IMR-90 (cell line): ENCODE measurements around the gene ASIC2. TPM values are rescaled to one million over a fixed set of nuclear protein-coding genes. Genes with fewer than 3 reads are reported as not detected.

Experiments used
- ATAC-seq: fragments of 200-7000 bp; cut with Tn5 transposase; 2 replicates; pipeline ENCODE4 v1.9.1; 2020; ENCODE audit warnings: low read depth, mild to moderate bottlenecking, moderate library complexity
- BruUV-seq: library from RNA; stranded (reverse); fragments of 400-500 nt; replicated peaks from 2 replicates; lab custom pipeline; 2021; lab: Mats Ljungman, UMichigan
- CTCF ChIA-PET: fragments of 300-600 bp; formaldehyde crosslinking; extraction: SDS; loops from one replicate; lab custom pipeline; 2021; ENCODE audit warnings: antibody characterized with exemption; lab: Yijun Ruan, JAX
- POLR2A ChIA-PET: fragments of 300-600 bp; sonication (Branson Sonifier 250); formaldehyde crosslinking; loops from one replicate; lab custom pipeline; 2022; ENCODE audit warnings: antibody characterized with exemption; ENCODE audit not compliant: unreplicated experiment; lab: Charles Lee
- DNase-seq: peaks from one replicate; pipeline ENCODE4 v3.0.0; 2013
- H2AFZ ChIP-seq: replicated peaks from 2 replicates; pipeline ENCODE3; 2013; ENCODE audit warnings: low read length, mild to moderate bottlenecking; ENCODE audit not compliant: poor library complexity
- H2AK5ac ChIP-seq: 2 replicates; pipeline ENCODE4 v1.6.1; 2013; ENCODE audit warnings: low read depth, low read length, inconsistent platforms
- H2AK9ac ChIP-seq: replicated peaks from 2 replicates; pipeline ENCODE3; 2013; ENCODE audit warnings: mild to moderate bottlenecking, low read depth, low read length, moderate library complexity; ENCODE audit not compliant: poor library complexity
- H2BK120ac ChIP-seq: 2 replicates; pipeline ENCODE4 v1.6.1; 2013; ENCODE audit warnings: low read depth, low read length, inconsistent platforms
- H2BK15ac ChIP-seq: 3 replicates; pipeline ENCODE4 v1.6.1; 2013; ENCODE audit warnings: low read depth, low read length, inconsistent platforms
- H2BK20ac ChIP-seq: 2 replicates; pipeline ENCODE4 v1.6.1; 2013; ENCODE audit warnings: low read depth, mild to moderate bottlenecking, inconsistent platforms, low read length, moderate library complexity
- H2BK5ac ChIP-seq: 2 replicates; pipeline ENCODE4 v1.6.1; 2013; ENCODE audit warnings: mild to moderate bottlenecking, low read depth, low read length, inconsistent platforms; ENCODE audit not compliant: poor library complexity, severe bottlenecking
- H3K14ac ChIP-seq: replicated peaks from 2 replicates; pipeline ENCODE4 v1.6.1; 2013; ENCODE audit warnings: low read depth, low read length, inconsistent platforms
- H3K18ac ChIP-seq: 2 replicates; pipeline ENCODE4 v1.6.1; 2013; ENCODE audit warnings: low read depth, low read length, control low read depth
- H3K23ac ChIP-seq: 2 replicates; pipeline ENCODE4 v1.6.1; 2013; ENCODE audit warnings: low read depth, low read length, inconsistent platforms
- H3K27ac ChIP-seq: 2 replicates; pipeline ENCODE4 v1.5.1; 2013; ENCODE audit warnings: mild to moderate bottlenecking, control low read depth, low read length; ENCODE audit not compliant: insufficient read depth
- H3K27me3 ChIP-seq: 2 replicates; pipeline ENCODE4 v1.6.1; 2013; ENCODE audit warnings: low read length; ENCODE audit not compliant: control insufficient read depth, insufficient read depth
- H3K36me3 ChIP-seq: 2 replicates; pipeline ENCODE4 v1.6.1; 2013; ENCODE audit warnings: low read length, mixed read lengths; ENCODE audit not compliant: control insufficient read depth, insufficient read depth
- H3K4ac ChIP-seq: 2 replicates; pipeline ENCODE4 v1.6.1; 2013; ENCODE audit warnings: low read depth, low read length, inconsistent platforms
- H3K4me1 ChIP-seq: 2 replicates; pipeline ENCODE4 v1.6.1; 2013; ENCODE audit warnings: low read length, mixed read lengths; ENCODE audit not compliant: control insufficient read depth, insufficient read depth
- H3K4me2 ChIP-seq: 2 replicates; pipeline ENCODE4 v1.6.1; 2013; ENCODE audit warnings: low read depth, mild to moderate bottlenecking, control low read depth, low read length, moderate library complexity
- H3K4me3 ChIP-seq: 2 replicates; pipeline ENCODE4 v1.5.1; 2013; ENCODE audit warnings: low read depth, mild to moderate bottlenecking, control low read depth, low read length, moderate library complexity; ENCODE audit not compliant: insufficient read depth
- H3K56ac ChIP-seq: 2 replicates; pipeline ENCODE4 v1.6.1; 2013; ENCODE audit warnings: low read length, inconsistent platforms; ENCODE audit not compliant: insufficient read depth; ENCODE audit errors: extremely low read depth
- H3K79me1 ChIP-seq, 2 experiments: 2 replicates each; pipeline ENCODE4 v1.6.1; 2013; ENCODE audit warnings: low read length in 2 of 2, inconsistent platforms in 1 of 2, low read depth in 1 of 2
- H3K9ac ChIP-seq: 2 replicates; pipeline ENCODE4 v1.6.1; 2013; ENCODE audit warnings: low read depth, low read length, control low read depth
- H3K9me1 ChIP-seq: 2 replicates; pipeline ENCODE4 v1.6.1; 2013; ENCODE audit warnings: low read length, inconsistent platforms; ENCODE audit not compliant: insufficient read depth
- H3K9me3 ChIP-seq: 2 replicates; pipeline ENCODE4 v1.6.1; 2013; ENCODE audit warnings: low read length; ENCODE audit not compliant: control insufficient read depth, insufficient read depth
- H4K20me1 ChIP-seq: 2 replicates; pipeline ENCODE4 v1.6.1; 2013; ENCODE audit warnings: low read length, inconsistent platforms; ENCODE audit not compliant: insufficient read depth
- H4K5ac ChIP-seq: 2 replicates; pipeline ENCODE4 v1.6.1; 2013; ENCODE audit warnings: mild to moderate bottlenecking, low read depth, low read length, control low read depth
- H4K8ac ChIP-seq, 2 experiments: 2 replicates each; pipeline ENCODE4 v1.6.1; 2013; ENCODE audit warnings: low read depth in 2 of 2, low read length in 2 of 2, control low read depth in 1 of 2, inconsistent platforms in 1 of 2
- H4K91ac ChIP-seq: 2 replicates; pipeline ENCODE4 v1.6.1; 2013; ENCODE audit warnings: low read depth, low read length, inconsistent platforms; ENCODE audit not compliant: insufficient read depth
- BHLHE40 ChIP-seq: fragments of 150-350 bp; IDR thresholded peaks from 2 replicates; pipeline ENCODE4 v1.6.1; 2016; ENCODE audit warnings: mild to moderate bottlenecking, low read depth, low read length
- CEBPB ChIP-seq: IDR thresholded peaks from 2 replicates; pipeline ENCODE4 v1.6.1; 2012; ENCODE audit warnings: low read depth, low read length, improper control_type of control experiment
- CHD1 ChIP-seq: IDR thresholded peaks from 2 replicates; pipeline ENCODE4 v1.6.1; 2012; ENCODE audit warnings: low read depth, low read length, improper control_type of control experiment
- FOS ChIP-seq: fragments of 150-350 bp; IDR thresholded peaks from 2 replicates; pipeline ENCODE4 v1.6.1; 2016; ENCODE audit warnings: low read depth, low read length
- MAFK ChIP-seq: IDR thresholded peaks from 2 replicates; pipeline ENCODE4 v1.6.1; 2012; ENCODE audit warnings: low read depth, low read length, improper control_type of control experiment
- MAZ ChIP-seq: IDR thresholded peaks from 2 replicates; pipeline ENCODE4 v1.6.1; 2012; ENCODE audit warnings: low read depth, mild to moderate bottlenecking, low read length, improper control_type of control experiment, moderate library complexity, borderline replicate concordance
- MXI1 ChIP-seq: IDR thresholded peaks from 2 replicates; pipeline ENCODE4 v1.6.1; 2012; ENCODE audit warnings: low read depth, mild to moderate bottlenecking, low read length, moderate library complexity, borderline replicate concordance
- NFE2L2 ChIP-seq: fragments of 150-350 bp; IDR thresholded peaks from 2 replicates; pipeline ENCODE4 v1.6.1; 2016; ENCODE audit warnings: low read depth, mild to moderate bottlenecking, low read length
- POLR2A ChIP-seq: IDR thresholded peaks from 2 replicates; pipeline ENCODE4 v1.6.1; 2012; ENCODE audit warnings: mild to moderate bottlenecking, low read depth, low read length
- RCOR1 ChIP-seq: IDR thresholded peaks from 2 replicates; pipeline ENCODE4 v1.6.1; 2012; ENCODE audit warnings: mild to moderate bottlenecking, low read length, improper control_type of control experiment; ENCODE audit not compliant: insufficient replicate concordance
- RFX5 ChIP-seq: IDR thresholded peaks from 2 replicates; pipeline ENCODE4 v1.8.0; 2012; ENCODE audit warnings: low read depth, mild to moderate bottlenecking, low read length, moderate library complexity
- SMC3 ChIP-seq: fragments of 150-350 bp; IDR thresholded peaks from 2 replicates; pipeline ENCODE4 v1.6.1; 2016; ENCODE audit warnings: low read depth, mild to moderate bottlenecking, antibody characterized with exemption, low read length, moderate library complexity
- WGBS, 2 experiments: methylation state at CpG; one replicate each; pipeline versions ENCODE4 v1.1.5 to v1.1.7; 2013; ENCODE audit warnings: missing lambda C conversion rate in 2 of 2; ENCODE audit not compliant: insufficient read length in 1 of 2; ENCODE audit errors: extremely low coverage in 2 of 2; 5-methylcytosine and 5-hydroxymethylcytosine counted together
- dilution Hi-C: fragments of 300-500 bp; cut with HindIII; formaldehyde crosslinking; loops from one replicate; pipeline ENCODE4 v1.14.3; 2018; ENCODE audit warnings: low sequenced_read_pairs; ENCODE audit not compliant: unreplicated experiment
- in situ Hi-C: fragments of 300-500 bp; cut with MboI; formaldehyde crosslinking; loops from 3 replicates; pipeline ENCODE4 v1.14.3; 2019; ENCODE audit warnings: low sequenced_read_pairs, inconsistent platforms, mixed read lengths
- intact Hi-C: fragments of 100-400 bp; cut with micrococcal nuclease; formaldehyde crosslinking; loops from 2 replicates; pipeline ENCODE4 v1.10.0; 2022
- polyA plus RNA-seq, 3 experiments: library from polyadenylated mRNA; depleted of rRNA; stranded (reverse); fragments of >200 nt; gene quantifications; 2 replicates each; pipeline ENCODE4 v1.2.3, GENCODE V29; 2012; ENCODE audit warnings: low replicate concordance in 1 of 3
- total RNA-seq: library from RNA; depleted of rRNA; stranded (reverse); fragments of >200 nt; gene quantifications from 2 replicates; pipeline ENCODE4 v1.2.3, GENCODE V29; 2012
- TF ChIP-seq, protein P1 (sequence below): fragments of 150-350 bp; IDR thresholded peaks from 2 replicates; pipeline ENCODE4 v1.6.1; 2017; ENCODE audit warnings: mild to moderate bottlenecking, antibody characterized with exemption, low read length, low read depth
- TF ChIP-seq, protein P2 (sequence below): fragments of 150-350 bp; IDR thresholded peaks from 2 replicates; pipeline ENCODE4 v1.6.1; 2016; ENCODE audit warnings: low read depth, mild to moderate bottlenecking, low read length, moderate library complexity, borderline replicate concordance

The ASIC2 gene
- total and polyA plus RNA-seq, 2 of the 4 experiments (the other 2 are of a cell fraction), result under 0.01 to 0.15 TPM

DNA sequence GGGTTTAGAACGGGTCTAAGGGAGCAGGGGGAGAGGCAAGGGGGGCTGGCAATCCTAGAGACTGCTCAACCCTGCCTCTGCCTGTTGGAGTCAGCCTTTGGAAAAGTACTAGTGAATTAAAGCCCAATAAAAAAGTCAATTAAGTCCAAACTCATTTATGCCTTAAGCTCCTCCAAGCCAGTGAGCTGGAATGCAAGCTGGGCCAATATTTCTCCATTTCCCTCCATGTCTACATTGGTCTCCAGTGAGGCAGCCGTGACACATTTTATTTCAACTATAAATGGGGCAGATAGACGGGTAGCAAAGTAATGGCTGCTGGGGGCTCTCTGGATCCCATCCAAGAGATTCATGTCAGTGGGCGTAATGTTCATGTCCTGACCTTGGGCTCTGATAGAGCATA, 157.4 kb downstream of the ASIC2 start:
- Histone ChIP-seq H2BK20ac (no peak overlapping the region), H3K79me1 (no peaks in the 10 kb centered on the region), H2AK9ac (no peak overlapping the region), H3K4me2 (no peak overlapping the region), H4K5ac (no peak overlapping the region), H3K23ac (no peak overlapping the region), H2BK120ac (no peak overlapping the region), H3K4me1 (no peaks in the 10 kb centered on the region), H3K4me3 (no peak overlapping the region), H3K4ac (no peak overlapping the region), H4K20me1 (no peaks in the 10 kb centered on the region), H2AK5ac (no peak overlapping the region), H3K9ac (no peak overlapping the region), H3K9me3 (no peaks in the 10 kb centered on the region), H3K27ac (no peak overlapping the region), H3K14ac (no peak overlapping the region), H4K91ac (no peak overlapping the region), H3K27me3 (no peaks in the 10 kb centered on the region; the same call in 1 of the 2 replicates), H2BK5ac (no peak overlapping the region), H3K9me1 (no peaks in the 10 kb centered on the region), H2BK15ac (no peak overlapping the region), H3K36me3 (no peaks in the 10 kb centered on the region), H3K56ac (no peak overlapping the region), H3K18ac (no peak overlapping the region), H4K8ac (no peak overlapping the region), H2AFZ (no peak overlapping the region)
- dilution Hi-C loops, result no loop called here
- POLR2A ChIA-PET, result no interaction called here
- intact Hi-C loops, result no loop called here
- in situ Hi-C loops, result no loop called here
- CTCF ChIA-PET, result no interaction called here
- no TSS peak for BruUV-seq
- no CpG with 5 or more reads among the region's 4 CpGs for WGBS, 2 experiments
- no peak for ATAC-seq
- no peak for DNase-seq
- no peak for TF ChIP-seq BHLHE40
- TF ChIP-seq, protein P1, sequence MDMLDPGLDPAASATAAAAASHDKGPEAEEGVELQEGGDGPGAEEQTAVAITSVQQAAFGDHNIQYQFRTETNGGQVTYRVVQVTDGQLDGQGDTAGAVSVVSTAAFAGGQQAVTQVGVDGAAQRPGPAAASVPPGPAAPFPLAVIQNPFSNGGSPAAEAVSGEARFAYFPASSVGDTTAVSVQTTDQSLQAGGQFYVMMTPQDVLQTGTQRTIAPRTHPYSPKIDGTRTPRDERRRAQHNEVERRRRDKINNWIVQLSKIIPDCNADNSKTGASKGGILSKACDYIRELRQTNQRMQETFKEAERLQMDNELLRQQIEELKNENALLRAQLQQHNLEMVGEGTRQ, result no peak
- TF ChIP-seq MAFK, result no peak
- TF ChIP-seq SMC3, result no peak
- no peak for TF ChIP-seq FOS
- TF ChIP-seq CEBPB, result no peak
- TF ChIP-seq MAZ, result no peak
- no peak for TF ChIP-seq RFX5
- no peak for TF ChIP-seq RCOR1
- TF ChIP-seq POLR2A, result no peak
- TF ChIP-seq NFE2L2, result no peak
- TF ChIP-seq MXI1, result no peak
- TF ChIP-seq, protein P2, sequence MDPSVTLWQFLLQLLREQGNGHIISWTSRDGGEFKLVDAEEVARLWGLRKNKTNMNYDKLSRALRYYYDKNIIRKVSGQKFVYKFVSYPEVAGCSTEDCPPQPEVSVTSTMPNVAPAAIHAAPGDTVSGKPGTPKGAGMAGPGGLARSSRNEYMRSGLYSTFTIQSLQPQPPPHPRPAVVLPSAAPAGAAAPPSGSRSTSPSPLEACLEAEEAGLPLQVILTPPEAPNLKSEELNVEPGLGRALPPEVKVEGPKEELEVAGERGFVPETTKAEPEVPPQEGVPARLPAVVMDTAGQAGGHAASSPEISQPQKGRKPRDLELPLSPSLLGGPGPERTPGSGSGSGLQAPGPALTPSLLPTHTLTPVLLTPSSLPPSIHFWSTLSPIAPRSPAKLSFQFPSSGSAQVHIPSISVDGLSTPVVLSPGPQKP, result no peak
- no peak for TF ChIP-seq CHD1
